Limb (tissue), 2 donors: Measurements from ENCODE around the gene ZNF48.
"Not testable (repeated sequence)": the region's sequence is repeated elsewhere in the genome, so short reads cannot be mapped to it uniquely, and the experiment has no call there.

ENCODE experiments used
- DNase-seq, 2 donors: peaks; one replicate each; pipeline ENCODE4 v3.0.0-alpha.2; 2016; ENCODE audit errors: extremely low spot score in 2 of 2

The ZNF48 gene

DNA sequence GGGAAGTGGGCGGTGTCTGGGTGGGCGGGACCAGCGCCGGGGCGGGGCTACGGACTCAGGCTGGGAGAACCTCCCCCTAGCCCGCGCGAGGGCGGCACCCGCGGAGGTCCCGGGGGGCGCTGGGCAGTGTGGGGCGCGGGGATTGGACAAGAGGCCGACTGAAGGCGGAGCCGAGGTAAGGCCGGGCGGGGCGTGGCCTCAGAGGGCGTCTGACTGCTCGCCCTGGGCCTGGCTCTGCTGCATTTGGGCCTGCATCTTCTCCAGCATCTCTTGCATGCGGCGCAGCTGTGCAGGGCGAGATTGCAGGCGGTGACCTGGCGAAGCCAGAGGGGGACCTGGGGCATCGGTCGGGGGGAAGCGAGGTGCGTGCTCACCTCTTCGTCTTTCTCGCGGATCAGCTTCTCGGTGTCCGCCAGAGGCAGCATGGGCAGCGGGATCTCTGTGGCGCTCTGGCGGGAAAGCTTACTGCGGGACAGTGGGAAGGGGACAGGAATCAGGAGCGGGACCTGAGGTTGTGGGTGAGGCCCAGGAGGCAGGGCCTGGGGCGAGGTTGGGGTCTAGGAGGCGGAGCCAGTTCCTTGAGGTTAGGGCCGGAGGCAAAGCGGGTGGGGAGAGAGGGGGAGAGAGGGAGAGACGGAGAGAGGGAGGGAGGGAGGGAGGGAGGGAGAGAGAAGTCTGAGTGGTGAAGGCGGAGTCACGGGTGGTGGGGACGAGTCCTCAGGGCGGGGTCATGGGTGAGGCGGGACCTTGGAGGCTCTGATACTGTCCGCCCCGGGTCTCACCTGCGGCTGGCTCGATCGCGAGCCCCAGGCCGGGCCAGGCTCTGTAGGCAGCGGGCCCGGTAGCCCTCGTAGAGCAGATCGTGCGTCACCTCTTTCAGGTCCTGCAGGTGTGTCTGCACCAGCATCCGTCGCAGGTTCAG lies 16.7 kb upstream of the ZNF48 start:
- DNase-seq: peak; percentile 96 to 100

DNA sequence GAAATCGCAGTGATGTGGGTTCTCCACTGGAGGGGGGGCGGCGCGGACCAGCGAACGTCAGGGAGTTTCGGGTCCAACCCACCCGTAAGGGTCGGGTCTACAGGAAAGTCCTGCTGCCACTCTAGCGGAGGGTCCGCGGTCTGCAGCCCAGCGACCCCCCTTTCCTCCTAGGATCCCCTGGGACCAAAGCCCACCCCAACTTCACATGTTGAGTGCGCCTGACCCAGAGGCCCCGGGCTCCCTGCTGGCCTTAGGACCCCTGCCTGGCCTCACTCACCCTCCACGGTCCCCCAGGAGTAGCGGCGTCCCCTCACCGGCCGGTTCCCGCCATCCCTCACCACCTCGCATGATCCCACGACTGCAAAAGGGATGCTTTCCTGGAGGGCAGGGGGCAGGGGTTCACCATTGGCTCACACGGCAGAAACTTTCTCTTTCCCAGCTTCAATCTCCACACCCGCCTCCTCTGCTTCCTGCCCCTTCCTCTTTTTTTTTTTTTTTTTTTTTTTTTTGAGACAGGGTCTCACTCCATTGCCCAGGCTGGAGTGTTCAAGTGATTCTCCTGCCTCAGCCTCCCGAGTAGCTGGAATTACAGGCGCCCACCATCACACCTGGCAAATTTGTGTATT lies 15.9 kb upstream of the ZNF48 start:
- no peak for DNase-seq

GRCh38 chr16:30380072-30380802 lies 15.0 kb upstream of the ZNF48 start:
- no peak for DNase-seq

GRCh38 chr16:30380803-30381208 lies 14.4 kb upstream of the ZNF48 start:
- DNase-seq: no peak

GRCh38 chr16:30381291-30382041 lies 13.8 kb upstream of the ZNF48 start:
- no peak for DNase-seq

- DNase-seq: no peak
Measured at GRCh38 chr16:30382111-30382881, 12.9 kb upstream of the ZNF48 start, which contains the start of gene SEPTIN1. TSS of gene SEPTIN1 (minus strand) at chr16:30382561. CDS start at chr16:30382542, 19 bp downstream.

GRCh38 chr16:30383521-30383920 lies 11.7 kb upstream of the ZNF48 start:
- no peak for DNase-seq

- no peak for DNase-seq
Measured at GRCh38 chr16:30394592-30395154, 547 bp upstream of the ZNF48 start.

DNA sequence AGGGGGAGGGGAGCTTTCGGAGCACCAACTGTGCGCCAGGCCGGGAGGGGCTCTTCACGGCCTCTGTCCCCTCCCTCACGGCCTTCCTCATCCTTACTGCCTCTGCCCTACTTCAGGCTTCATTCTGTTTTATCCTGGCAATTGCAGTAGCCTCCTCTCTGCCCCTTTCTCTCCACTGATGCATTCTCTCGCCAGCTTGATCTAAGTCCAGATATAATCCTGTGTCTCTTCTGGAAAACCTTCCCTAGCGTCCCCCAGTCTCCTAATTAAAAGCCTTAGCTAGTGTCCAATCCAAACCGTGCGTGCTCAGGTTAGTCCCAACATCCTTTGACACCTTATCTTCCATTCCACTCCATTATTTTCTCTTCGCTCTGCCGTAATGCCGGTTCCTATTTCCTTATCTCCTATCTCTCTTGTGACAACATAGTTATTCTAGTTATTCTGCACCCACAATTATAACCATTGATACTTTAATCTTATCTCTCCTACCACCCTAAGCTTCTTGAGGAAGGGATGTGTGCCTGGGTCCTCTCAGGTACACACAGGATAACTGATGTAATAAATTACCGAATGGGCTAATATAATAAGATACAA lies 869 bp downstream of the ZNF48 start:
- DNase-seq: no peak

DNA sequence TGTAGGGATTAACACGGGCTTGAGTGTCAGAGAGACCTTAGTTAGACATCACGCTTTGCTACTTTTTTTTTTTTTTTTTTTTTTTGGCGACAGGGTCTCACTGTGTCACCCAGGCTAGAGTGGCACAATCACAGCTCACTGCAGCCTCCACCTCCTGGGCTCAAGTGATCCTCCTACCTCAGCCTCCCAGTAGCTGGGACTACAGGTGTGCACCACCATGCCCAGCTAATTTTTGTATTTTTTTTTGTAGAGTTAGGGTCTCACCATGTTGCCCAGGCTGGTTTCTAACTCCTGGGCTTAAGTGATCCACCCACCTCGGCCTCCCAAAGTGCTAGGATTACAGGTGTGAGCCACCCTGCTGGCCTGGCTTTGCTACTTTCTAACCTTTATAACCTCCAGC lies 1.4 kb downstream of the ZNF48 start:
- not testable (repeated sequence) for DNase-seq

DNA sequence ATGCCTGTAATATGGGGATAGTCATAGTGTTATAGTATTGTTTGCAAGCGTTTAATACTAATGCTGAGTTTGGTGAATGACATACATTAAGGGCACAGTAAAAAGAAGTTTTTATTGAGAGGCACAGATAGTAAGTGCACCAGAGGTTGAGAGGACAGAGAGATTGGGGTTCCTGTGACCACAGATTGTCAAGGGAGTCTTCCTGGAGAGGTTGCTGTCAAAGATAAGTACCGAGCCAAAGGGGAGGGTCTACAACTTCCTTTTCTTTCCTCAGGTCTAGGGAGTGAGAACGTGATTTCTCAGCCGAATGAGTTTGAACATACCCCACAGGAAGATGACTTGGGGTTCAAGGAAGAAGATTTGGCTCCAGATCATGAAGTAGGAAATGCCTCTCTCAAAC lies 1.8 kb downstream of the ZNF48 start:
- DNase-seq: no peak

GRCh38 chr16:30397776-30398660 lies 2.8 kb downstream of the ZNF48 start:
- no peak for DNase-seq

- no peak for DNase-seq
Measured at GRCh38 chr16:30398661-30399434, 3.6 kb downstream of the ZNF48 start.

DNA sequence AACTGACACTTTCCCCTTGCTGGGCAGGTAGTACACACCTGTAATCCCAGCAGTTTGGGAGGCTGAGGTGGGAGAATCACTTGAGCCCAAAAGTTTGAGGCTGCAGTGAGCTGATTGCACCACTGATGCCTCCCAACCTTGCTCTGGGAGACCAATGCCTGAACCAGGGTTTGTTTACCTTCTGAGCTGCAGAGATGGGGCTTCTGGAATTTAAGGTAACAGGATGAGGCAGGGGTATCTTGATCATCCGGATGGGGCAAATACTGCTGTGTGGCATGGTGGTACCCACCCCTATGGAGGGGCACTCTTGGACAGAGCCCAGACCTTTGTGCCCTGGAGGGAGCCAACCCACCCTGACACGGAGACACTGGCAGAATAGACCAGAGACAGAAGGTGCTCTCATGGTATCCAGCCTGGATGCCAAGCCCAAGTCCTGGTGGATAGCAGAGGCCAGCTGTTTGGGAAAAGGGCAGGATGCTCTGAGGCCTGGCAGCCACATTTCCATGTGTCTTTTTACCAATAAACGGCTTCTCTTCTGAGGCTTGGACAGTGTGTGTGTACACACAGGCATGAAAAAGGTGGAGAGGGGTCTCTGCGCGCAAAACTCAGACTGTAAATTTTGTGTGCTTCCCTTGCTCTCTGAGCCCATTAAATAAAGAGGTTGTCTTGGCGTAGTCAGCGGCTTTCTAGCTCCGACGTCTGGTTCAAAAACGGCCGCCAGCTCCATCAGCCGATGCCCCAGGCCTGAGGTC lies 4.4 kb downstream of the ZNF48 start:
- no peak for DNase-seq

- DNase-seq: no peak
Measured at GRCh38 chr16:30401768-30402425, 6.7 kb downstream of the ZNF48 start.

DNA sequence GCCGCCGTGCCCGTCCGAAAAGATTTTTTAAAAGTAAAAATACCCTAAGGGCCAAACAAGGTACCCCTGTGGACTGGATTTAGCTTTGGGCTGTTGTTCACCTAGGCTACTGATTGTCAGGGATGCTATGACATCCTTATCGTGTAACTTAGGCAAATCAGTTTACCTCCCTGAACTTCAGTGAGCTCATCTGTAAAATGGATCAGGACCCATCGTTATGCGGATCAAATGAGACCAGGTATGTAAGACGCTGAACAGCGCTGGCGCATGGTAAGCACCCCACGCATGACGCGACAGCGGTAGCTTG lies 11.5 kb downstream of the ZNF48 start:
- DNase-seq: no peak
